Activated B cell treated with CpG ODN at 0.5 μM for 24 hours (primary cell): Measurements from ENCODE around the gene TCF25. TPM values are rescaled to one million over a fixed set of nuclear protein-coding genes. Genes with fewer than 3 reads are reported as not detected.

Experiments used
- ATAC-seq: fragments of 200-7000 bp; cut with Tn5 transposase; one replicate; pipeline ENCODE4 v1.10.0; 2021; ENCODE audit warnings: low read depth, mild to moderate bottlenecking, moderate library complexity
- CTCF ChIA-PET: fragments of 350-600 bp; sonication (Branson Sonifier 250); formaldehyde crosslinking; loops from one replicate; lab custom pipeline; 2021; ENCODE audit warnings: antibody characterized with exemption; lab: Charles Lee
- POLR2A ChIA-PET: fragments of 350-600 bp; sonication (Branson Sonifier 250); formaldehyde crosslinking; loops from one replicate; lab custom pipeline; 2021; ENCODE audit warnings: antibody characterized with exemption; lab: Charles Lee
- DNase-seq: peaks from one replicate; pipeline ENCODE4 v3.0.0; 2022
- H3K27ac Mint-ChIP-seq: one replicate; pipeline ENCODE4 v1.8.0; 2020; ENCODE audit warnings: mixed read lengths
- H3K27me3 Mint-ChIP-seq: one replicate; pipeline ENCODE4 v1.8.0; 2021; ENCODE audit warnings: mixed read lengths
- H3K36me3 Mint-ChIP-seq: one replicate; pipeline ENCODE4 v1.8.0; 2021; ENCODE audit warnings: low read depth, mixed read lengths
- H3K4me1 Mint-ChIP-seq: one replicate; pipeline ENCODE4 v1.8.0; 2021; ENCODE audit warnings: mixed read lengths
- H3K4me3 Mint-ChIP-seq: one replicate; pipeline ENCODE4 v1.8.0; 2020; ENCODE audit warnings: mild to moderate bottlenecking, mixed read lengths
- H3K9me3 Mint-ChIP-seq: one replicate; pipeline ENCODE4 v1.8.0; 2020; ENCODE audit warnings: mixed read lengths
- CTCF ChIP-seq: fragments of 200-600 bp; IDR thresholded peaks from one replicate; pipeline ENCODE4 v1.8.0; 2022; ENCODE audit warnings: antibody characterized with exemption, mild to moderate bottlenecking
- intact Hi-C: fragments of 100-400 bp; cut with micrococcal nuclease; formaldehyde crosslinking; loops from one replicate; pipeline ENCODE4 v1.15.1; 2024
- total RNA-seq: library from RNA; stranded (reverse); gene quantifications from 2 replicates; pipeline ENCODE4 v1.2.3, GENCODE V29; 2022

Gene TCF25
- total RNA-seq, 1 donor from 2014 or later = 273 TPM

- no peak for DNase-seq
- CTCF ChIA-PET = no interaction called here
- no peaks in the 10 kb centered on the region for H3K27me3 Mint-ChIP-seq
- H3K4me3 Mint-ChIP-seq = no peak overlapping the region
- H3K9me3 Mint-ChIP-seq = no peaks in the 10 kb centered on the region
- peaks cover 87% of the 10 kb centered on the region for H3K4me1 Mint-ChIP-seq
- H3K27ac Mint-ChIP-seq = no peak overlapping the region
- peaks cover 16% of the 10 kb centered on the region for H3K36me3 Mint-ChIP-seq
- ATAC-seq = no peak
- intact Hi-C loops = no loop called here
- POLR2A ChIA-PET = interaction anchor here (0.6 kb wide), 1 partner anchor 132 kb away, joined by 3 read pairs; no protein-coding TSS in a partner anchor
- TF ChIP-seq CTCF = no peak
Measured at GRCh38 chr16:89952551-89952950, 79.2 kb downstream of the TCF25 start.

DNA sequence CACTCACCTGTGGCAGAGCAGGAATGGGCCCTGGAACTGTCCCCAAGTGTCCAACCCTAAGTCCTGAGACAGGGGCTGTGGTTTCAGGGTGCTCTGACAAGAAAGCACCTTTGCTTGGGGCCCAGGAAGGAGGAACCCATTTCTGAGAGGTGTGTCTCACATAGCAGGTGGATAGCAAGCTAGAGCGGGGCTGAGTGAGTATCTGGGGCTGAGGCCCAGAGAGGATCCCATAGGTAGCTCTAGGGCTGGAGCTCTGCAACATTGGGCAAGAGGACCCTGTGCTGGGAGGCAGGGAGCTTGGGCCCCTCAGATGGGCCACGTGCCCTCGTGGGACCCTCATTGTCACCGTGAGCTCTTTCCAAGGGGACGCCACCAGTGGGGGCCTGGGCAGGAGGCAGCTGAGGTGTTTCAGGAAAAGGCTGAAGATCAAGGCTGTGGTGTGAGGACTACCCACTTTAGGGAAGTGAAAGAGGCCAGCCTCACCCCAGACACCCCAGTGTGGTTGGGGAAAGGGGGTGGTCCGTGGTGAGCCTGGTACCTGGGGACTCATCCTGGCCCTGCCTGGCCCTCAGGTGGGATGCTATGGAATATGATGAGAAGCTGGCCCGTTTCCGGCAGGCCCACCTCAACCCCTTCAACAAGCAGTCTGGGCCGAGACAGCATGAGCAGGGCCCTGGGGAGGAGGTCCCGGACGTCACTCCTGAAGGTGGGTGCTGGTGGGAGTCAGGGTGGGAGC, 80.4 kb downstream of the TCF25 start:
- TF ChIP-seq CTCF = no peak
- no peaks in the 10 kb centered on the region for H3K9me3 Mint-ChIP-seq
- ChIA-PET POLR2A (interaction anchor here (1.0 to 1.2 kb wide), 4 partner anchors 16 to 81 kb away, joined by 3 to 4 read pairs (median 3); partner anchors contain the start of genes MC1R and TCF25), CTCF (interaction anchor here (0.9 kb wide), 1 partner anchor 9 kb away, joined by 3 read pairs; no protein-coding TSS in a partner anchor)
- DNase-seq (peak; percentile 42), ATAC-seq (peak; percentile 73)
- H3K27ac Mint-ChIP-seq = peak overlapping the region; percentile 77
- H3K4me1 Mint-ChIP-seq = peaks cover 89% of the 10 kb centered on the region
- peaks cover 28% of the 10 kb centered on the region for H3K36me3 Mint-ChIP-seq
- no peaks in the 10 kb centered on the region for H3K27me3 Mint-ChIP-seq
- peak overlapping the region; percentile 55 for H3K4me3 Mint-ChIP-seq
- intact Hi-C loops = no loop called here

- peaks cover 87% of the 10 kb centered on the region for H3K4me1 Mint-ChIP-seq
- no peak for TF ChIP-seq CTCF
- CTCF ChIA-PET = interaction anchor here (0.9 kb wide), 1 partner anchor 10 kb away, joined by 3 read pairs; no protein-coding TSS in a partner anchor
- no peaks in the 10 kb centered on the region for H3K9me3 Mint-ChIP-seq
- intact Hi-C loops = no loop called here
- peaks cover 34% of the 10 kb centered on the region for H3K36me3 Mint-ChIP-seq
- POLR2A ChIA-PET = interaction anchor here (1.0 to 1.6 kb wide), 5 partner anchors 15 to 81 kb away, joined by 3 read pairs; partner anchors contain the start of genes MC1R and TCF25
- H3K4me3 Mint-ChIP-seq = peak overlapping the region; percentile 61
- peak overlapping the region; percentile 47 for H3K27ac Mint-ChIP-seq
- ATAC-seq (no peak), DNase-seq (no peak)
- no peaks in the 10 kb centered on the region for H3K27me3 Mint-ChIP-seq
Measured at GRCh38 chr16:89954462-89954861, 81.1 kb downstream of the TCF25 start.

- intact Hi-C loops = no loop called here
- ATAC-seq (no peak), DNase-seq (no peak)
- ChIA-PET CTCF (no interaction called here), POLR2A (interaction anchor here (1.0 to 1.6 kb wide), 5 partner anchors 16 to 82 kb away, joined by 3 read pairs; partner anchors contain the start of genes MC1R and TCF25)
- Mint-ChIP-seq H3K4me1 (peaks cover 85% of the 10 kb centered on the region), H3K27ac (peak overlapping the region; percentile 56), H3K36me3 (peaks cover 39% of the 10 kb centered on the region), H3K27me3 (no peaks in the 10 kb centered on the region), H3K9me3 (no peaks in the 10 kb centered on the region), H3K4me3 (peak overlapping the region; percentile 44)
- no peak for TF ChIP-seq CTCF
Measured at GRCh38 chr16:89955001-89955685, 81.8 kb downstream of the TCF25 start.
